ENCODE data around the gene THSD7B.

GRCh38 chr2:136785215-136785614 lies 19.9 kb downstream of the THSD7B start:
- TF ChIP-seq CTCF (conservative IDR thresholded peaks at IDR 0.05 in 1 of 2, IDR thresholded peaks at IDR 0.05 in 1 of 2; ENCODE audit: extremely low read depth in 1 of 2, insufficient read depth in 1 of 2, low read depth in 1 of 2, low read length in 2 of 2), result no peak
- TF ChIP-seq EZH2 (IDR thresholded peaks at IDR 0.05; ENCODE audit: borderline replicate concordance, low read length), result no peak

Measured in mammary epithelial cell (primary cell).